HG03045 (cell line): ENCODE data around the gene CRB2.

ENCODE experiments used
- ATAC-seq: cut with Tn5 transposase; IDR thresholded peaks from one replicate; pipeline ENCODE4 v1.9.1; 2021; ENCODE audit warnings: mild to moderate bottlenecking, moderate library complexity; ENCODE audit not compliant: unreplicated experiment

The CRB2 gene

GRCh38 chr9:123361731-123362510 lies 5.9 kb downstream of the CRB2 start:
- no peak for ATAC-seq

- no peak for ATAC-seq
These were observed 6.9 kb downstream of the CRB2 start for GRCh38 chr9:123362856-123363255.

- ATAC-seq, result no peak
These were observed 8.3 kb downstream of the CRB2 start for GRCh38 chr9:123364241-123364824.

- ATAC-seq, result no peak
These were observed 9.4 kb downstream of the CRB2 start for GRCh38 chr9:123365287-123365880.

- no peak for ATAC-seq
These were observed 10.0 kb downstream of the CRB2 start for GRCh38 chr9:123365881-123366528.

- ATAC-seq, result no peak
These were observed 12.0 kb downstream of the CRB2 start for GRCh38 chr9:123368023-123368422.

- no peak for ATAC-seq
These were observed 12.6 kb downstream of the CRB2 start for GRCh38 chr9:123368536-123369153.

- no peak for ATAC-seq
These were observed 13.3 kb downstream of the CRB2 start for GRCh38 chr9:123369296-123369695.

GRCh38 chr9:123370108-123370507 lies 14.1 kb downstream of the CRB2 start:
- ATAC-seq, result no peak

GRCh38 chr9:123370526-123371227 lies 14.7 kb downstream of the CRB2 start:
- ATAC-seq, result no peak

- ATAC-seq, result no peak
These were observed 15.2 kb downstream of the CRB2 start for GRCh38 chr9:123371228-123371584.

- ATAC-seq, result no peak
These were observed 16.0 kb downstream of the CRB2 start for GRCh38 chr9:123371805-123372590.

- ATAC-seq, result no peak
These were observed 16.9 kb downstream of the CRB2 start for GRCh38 chr9:123372766-123373446.

GRCh38 chr9:123373447-123373923 lies 17.5 kb downstream of the CRB2 start:
- no peak for ATAC-seq

GRCh38 chr9:123373946-123374345 lies 17.9 kb downstream of the CRB2 start:
- ATAC-seq, result no peak

GRCh38 chr9:123375469-123376132 lies 19.6 kb downstream of the CRB2 start:
- no peak for ATAC-seq

- ATAC-seq, result no peak
These were observed 20.4 kb downstream of the CRB2 start for GRCh38 chr9:123376218-123377071.
